ENCODE measurements around the gene LTB4R. TPM values are rescaled to one million over a fixed set of nuclear protein-coding genes. Genes with fewer than 3 reads are reported as not detected.

LTB4R gene
- polyA plus RNA-seq, 1 donor from 2014 or later, result 4.3 TPM

DNA sequence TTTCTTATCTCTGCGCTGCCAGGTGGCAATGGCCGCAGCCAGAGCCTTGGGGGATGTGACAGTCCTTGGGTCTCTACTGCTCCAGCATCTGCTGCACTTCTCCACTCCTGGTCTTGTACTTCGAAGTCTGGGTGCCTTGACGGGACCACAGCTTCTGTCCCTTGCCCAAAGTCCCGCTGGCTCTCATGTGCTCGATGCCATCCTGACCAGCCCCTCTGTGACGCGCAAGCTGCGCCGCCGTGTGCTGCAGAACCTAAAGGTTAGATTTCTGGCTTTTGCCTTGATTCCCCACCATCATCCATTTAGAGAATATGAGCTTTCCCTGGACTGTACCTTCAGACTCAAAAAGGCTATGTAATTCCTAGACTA, 7.3 kb upstream of the LTB4R start:
- Histone ChIP-seq H3K9me3 (ENCODE audit: low read length) (no peaks in the 10 kb centered on the region), H3K27me3 (ENCODE audit: insufficient read depth, low read depth, low read length) (no peaks in the 10 kb centered on the region), H3K79me2 (replicated peaks; ENCODE audit: insufficient read depth, low read length) (no peaks in the 10 kb centered on the region), H3K9ac (ENCODE audit: low read length) (no peak overlapping the region), H2AFZ (ENCODE audit: low read depth, low read length) (no peak overlapping the region), H3K4me2 (ENCODE audit: low read length) (no peak overlapping the region), H4K20me1 (ENCODE audit: insufficient read depth) (no peaks in the 10 kb centered on the region), H3F3A (ENCODE audit: insufficient read depth, low read length, poor library complexity, severe bottlenecking) (no peaks in the 10 kb centered on the region), H3K27ac (ENCODE audit: low read length) (no peak overlapping the region), H3K36me3 (ENCODE audit: insufficient read depth, low read length) (no peaks in the 10 kb centered on the region), H3K4me3 (ENCODE audit: low read length) (no peak overlapping the region), H3K9me2 (ENCODE audit: insufficient read depth, low read length) (no peaks in the 10 kb centered on the region)
- TF ChIP-seq MXI1 (conservative IDR thresholded peaks at IDR 0.05; ENCODE audit: poor library complexity, severe bottlenecking), result no peak

DNA sequence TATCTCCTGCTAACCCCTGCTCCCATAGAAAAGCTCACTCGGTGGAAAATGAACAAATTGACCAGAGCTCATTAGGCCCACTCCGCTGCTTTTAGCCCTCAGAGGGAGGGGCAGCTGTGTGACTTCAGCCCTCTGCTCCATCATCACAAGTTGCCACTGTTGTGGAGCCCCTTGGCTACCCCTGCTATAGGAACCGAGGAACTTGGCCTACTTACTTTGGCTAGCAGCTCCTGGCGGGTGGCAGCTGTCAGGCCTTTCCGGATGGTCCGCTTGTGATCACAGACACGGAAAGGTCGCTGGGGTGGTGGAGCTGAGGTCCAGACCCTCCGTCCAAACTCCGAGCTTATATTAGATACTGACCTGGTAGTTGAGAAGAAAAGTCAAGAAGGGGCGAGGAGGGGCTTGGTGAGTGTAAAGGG, 4.1 kb upstream of the LTB4R start:
- no peak overlapping the region for H3K4me3 ChIP-seq (ENCODE audit: low read length)
- no peak overlapping the region for H3K9ac ChIP-seq (ENCODE audit: low read length)
- no peaks in the 10 kb centered on the region for H3K36me3 ChIP-seq (ENCODE audit: insufficient read depth, low read length)
- H3K9me2 ChIP-seq (ENCODE audit: insufficient read depth, low read length), result no peaks in the 10 kb centered on the region
- H3K27ac ChIP-seq (ENCODE audit: low read length), result no peak overlapping the region
- H3K79me2 ChIP-seq (replicated peaks; ENCODE audit: insufficient read depth, low read length), result no peaks in the 10 kb centered on the region
- no peaks in the 10 kb centered on the region for H3K27me3 ChIP-seq (ENCODE audit: insufficient read depth, low read depth, low read length)
- TF ChIP-seq EP300 (conservative IDR thresholded peaks at IDR 0.05; ENCODE audit: poor library complexity, severe bottlenecking), result no peak
- no peak for TF ChIP-seq MXI1 (conservative IDR thresholded peaks at IDR 0.05; ENCODE audit: poor library complexity, severe bottlenecking)
- TF ChIP-seq, protein P1, sequence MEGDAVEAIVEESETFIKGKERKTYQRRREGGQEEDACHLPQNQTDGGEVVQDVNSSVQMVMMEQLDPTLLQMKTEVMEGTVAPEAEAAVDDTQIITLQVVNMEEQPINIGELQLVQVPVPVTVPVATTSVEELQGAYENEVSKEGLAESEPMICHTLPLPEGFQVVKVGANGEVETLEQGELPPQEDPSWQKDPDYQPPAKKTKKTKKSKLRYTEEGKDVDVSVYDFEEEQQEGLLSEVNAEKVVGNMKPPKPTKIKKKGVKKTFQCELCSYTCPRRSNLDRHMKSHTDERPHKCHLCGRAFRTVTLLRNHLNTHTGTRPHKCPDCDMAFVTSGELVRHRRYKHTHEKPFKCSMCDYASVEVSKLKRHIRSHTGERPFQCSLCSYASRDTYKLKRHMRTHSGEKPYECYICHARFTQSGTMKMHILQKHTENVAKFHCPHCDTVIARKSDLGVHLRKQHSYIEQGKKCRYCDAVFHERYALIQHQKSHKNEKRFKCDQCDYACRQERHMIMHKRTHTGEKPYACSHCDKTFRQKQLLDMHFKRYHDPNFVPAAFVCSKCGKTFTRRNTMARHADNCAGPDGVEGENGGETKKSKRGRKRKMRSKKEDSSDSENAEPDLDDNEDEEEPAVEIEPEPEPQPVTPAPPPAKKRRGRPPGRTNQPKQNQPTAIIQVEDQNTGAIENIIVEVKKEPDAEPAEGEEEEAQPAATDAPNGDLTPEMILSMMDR (IDR thresholded peaks at IDR 0.05; ENCODE audit: poor library complexity, severe bottlenecking), result no peak
- H3K4me2 ChIP-seq (ENCODE audit: low read length), result no peak overlapping the region
- no peaks in the 10 kb centered on the region for H3F3A ChIP-seq (ENCODE audit: insufficient read depth, low read length, poor library complexity, severe bottlenecking)
- H3K9me3 ChIP-seq (ENCODE audit: low read length), result no peaks in the 10 kb centered on the region
- H2AFZ ChIP-seq (ENCODE audit: low read depth, low read length), result no peak overlapping the region
- no peaks in the 10 kb centered on the region for H4K20me1 ChIP-seq (ENCODE audit: insufficient read depth)

DNA sequence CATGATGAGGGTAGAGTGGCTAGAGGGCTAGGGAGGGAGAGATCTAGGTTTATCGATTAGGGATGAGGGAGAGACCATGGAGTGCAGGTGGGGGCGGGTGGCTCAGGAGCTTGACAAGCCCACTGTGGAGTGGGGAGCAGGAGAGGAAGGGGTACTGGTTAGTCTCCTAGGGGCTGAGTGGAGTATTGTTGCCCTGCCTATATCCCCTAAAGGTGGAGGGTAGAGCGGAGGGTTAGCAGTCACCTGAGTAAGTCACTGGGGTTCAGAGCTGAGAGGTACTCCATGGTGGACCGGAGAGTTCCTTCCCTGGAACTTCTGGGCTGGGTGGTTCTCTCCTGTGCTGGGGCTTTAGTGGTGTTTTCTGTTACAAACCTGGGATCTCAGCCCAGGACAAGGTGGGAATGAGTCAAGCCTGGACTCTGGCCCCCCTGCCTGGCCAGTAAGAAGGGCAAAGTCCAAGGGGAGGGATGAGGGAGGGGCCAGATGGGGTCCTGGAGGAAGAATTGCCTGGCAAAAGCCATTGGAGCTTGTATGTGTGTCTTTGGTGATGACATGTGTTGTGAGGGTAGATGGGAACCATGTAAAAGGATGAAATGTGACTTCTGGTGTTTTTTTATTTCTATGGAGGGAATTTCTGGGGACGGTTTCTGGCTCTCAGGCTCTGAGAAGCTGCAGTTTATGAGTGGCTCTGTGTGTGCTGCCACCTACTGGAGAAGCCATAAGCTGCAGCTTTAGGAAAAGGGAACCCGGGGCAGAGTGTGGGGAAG, 3.5 kb upstream of the LTB4R start, which contains the start of gene CIDEB:
Gene CIDEB, minus strand, starts transcription at position 403 of the 767 bp plus-strand sequence. Its CDS starts 119 bp downstream, at position 284.
- H3K36me3 ChIP-seq (ENCODE audit: insufficient read depth, low read length), result no peaks in the 10 kb centered on the region
- H4K20me1 ChIP-seq (ENCODE audit: insufficient read depth), result no peaks in the 10 kb centered on the region
- H3K4me3 ChIP-seq (ENCODE audit: low read length), result no peak within 1 kb of the TSS
- TF ChIP-seq POLR2AphosphoS5 (IDR thresholded peaks at IDR 0.05) (no peak), RAD21 (conservative IDR thresholded peaks at IDR 0.05) (peak; percentile 63), EZH2 (IDR thresholded peaks at IDR 0.05; ENCODE audit: borderline replicate concordance, insufficient read depth, low read length, poor library complexity, severe bottlenecking) (no peak), MXI1 (conservative IDR thresholded peaks at IDR 0.05; ENCODE audit: poor library complexity, severe bottlenecking) (no peak), SMC3 (conservative IDR thresholded peaks at IDR 0.05; ENCODE audit: poor library complexity) (peak; percentile 75), TAF1 (IDR thresholded peaks at IDR 0.05; ENCODE audit: low read depth) (no peak), EP300 (conservative IDR thresholded peaks at IDR 0.05; ENCODE audit: poor library complexity, severe bottlenecking) (no peak)
- TF ChIP-seq, protein P1 (IDR thresholded peaks at IDR 0.05; ENCODE audit: poor library complexity, severe bottlenecking), result peak; percentile 89
- TF ChIP-seq, protein P2, sequence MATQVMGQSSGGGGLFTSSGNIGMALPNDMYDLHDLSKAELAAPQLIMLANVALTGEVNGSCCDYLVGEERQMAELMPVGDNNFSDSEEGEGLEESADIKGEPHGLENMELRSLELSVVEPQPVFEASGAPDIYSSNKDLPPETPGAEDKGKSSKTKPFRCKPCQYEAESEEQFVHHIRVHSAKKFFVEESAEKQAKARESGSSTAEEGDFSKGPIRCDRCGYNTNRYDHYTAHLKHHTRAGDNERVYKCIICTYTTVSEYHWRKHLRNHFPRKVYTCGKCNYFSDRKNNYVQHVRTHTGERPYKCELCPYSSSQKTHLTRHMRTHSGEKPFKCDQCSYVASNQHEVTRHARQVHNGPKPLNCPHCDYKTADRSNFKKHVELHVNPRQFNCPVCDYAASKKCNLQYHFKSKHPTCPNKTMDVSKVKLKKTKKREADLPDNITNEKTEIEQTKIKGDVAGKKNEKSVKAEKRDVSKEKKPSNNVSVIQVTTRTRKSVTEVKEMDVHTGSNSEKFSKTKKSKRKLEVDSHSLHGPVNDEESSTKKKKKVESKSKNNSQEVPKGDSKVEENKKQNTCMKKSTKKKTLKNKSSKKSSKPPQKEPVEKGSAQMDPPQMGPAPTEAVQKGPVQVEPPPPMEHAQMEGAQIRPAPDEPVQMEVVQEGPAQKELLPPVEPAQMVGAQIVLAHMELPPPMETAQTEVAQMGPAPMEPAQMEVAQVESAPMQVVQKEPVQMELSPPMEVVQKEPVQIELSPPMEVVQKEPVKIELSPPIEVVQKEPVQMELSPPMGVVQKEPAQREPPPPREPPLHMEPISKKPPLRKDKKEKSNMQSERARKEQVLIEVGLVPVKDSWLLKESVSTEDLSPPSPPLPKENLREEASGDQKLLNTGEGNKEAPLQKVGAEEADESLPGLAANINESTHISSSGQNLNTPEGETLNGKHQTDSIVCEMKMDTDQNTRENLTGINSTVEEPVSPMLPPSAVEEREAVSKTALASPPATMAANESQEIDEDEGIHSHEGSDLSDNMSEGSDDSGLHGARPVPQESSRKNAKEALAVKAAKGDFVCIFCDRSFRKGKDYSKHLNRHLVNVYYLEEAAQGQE (IDR thresholded peaks at IDR 0.05; ENCODE audit: borderline replicate concordance), result no peak
- no peak within 1 kb of the TSS for H3K4me2 ChIP-seq (ENCODE audit: low read length)
- H3K79me2 ChIP-seq (replicated peaks; ENCODE audit: insufficient read depth, low read length), result no peaks in the 10 kb centered on the region
- no peaks in the 10 kb centered on the region for H3K9me3 ChIP-seq (ENCODE audit: low read length)
- H2AFZ ChIP-seq (ENCODE audit: low read depth, low read length), result no peak within 1 kb of the TSS
- H3F3A ChIP-seq (ENCODE audit: insufficient read depth, low read length, poor library complexity, severe bottlenecking), result no peaks in the 10 kb centered on the region
- H3K27ac ChIP-seq (ENCODE audit: low read length), result no peak within 1 kb of the TSS
- no peaks in the 10 kb centered on the region for H3K9me2 ChIP-seq (ENCODE audit: insufficient read depth, low read length)
- H3K27me3 ChIP-seq (ENCODE audit: insufficient read depth, low read depth, low read length), result no peaks in the 10 kb centered on the region
- H3K9ac ChIP-seq (ENCODE audit: low read length), result no peak within 1 kb of the TSS
